Endodermal cell (in vitro differentiated cells): Measurements from ENCODE around the gene HMG20B. TPM values are rescaled to one million over a fixed set of nuclear protein-coding genes. Genes with fewer than 3 reads are reported as not detected.

ENCODE experiments used
- DNase-seq: peaks from one replicate; pipeline ENCODE4 v3.0.0-alpha.2; 2017
- H3K27ac ChIP-seq: 2 replicates; pipeline ENCODE4 v1.5.1; 2013; ENCODE audit warnings: mild to moderate bottlenecking, low read depth, low read length, moderate library complexity
- H3K27me3 ChIP-seq: 2 replicates; pipeline ENCODE4 v1.6.1; 2013; ENCODE audit warnings: mild to moderate bottlenecking, low read length, moderate library complexity; ENCODE audit not compliant: insufficient read depth, control insufficient read depth, poor library complexity, severe bottlenecking
- H3K36me3 ChIP-seq: 2 replicates; pipeline ENCODE4 v1.7.0; 2013; ENCODE audit warnings: mild to moderate bottlenecking, low read length, moderate library complexity; ENCODE audit not compliant: control insufficient read depth, insufficient read depth
- H3K4me1 ChIP-seq: one replicate; pipeline ENCODE4 v1.7.0; 2013; ENCODE audit warnings: low read length; ENCODE audit not compliant: control insufficient read depth, insufficient read depth
- H3K4me3 ChIP-seq: 2 replicates; pipeline ENCODE4 v1.5.1; 2013; ENCODE audit warnings: mild to moderate bottlenecking, low read length, moderate library complexity
- H3K9ac ChIP-seq: 2 replicates; pipeline ENCODE4 v1.6.1; 2013; ENCODE audit warnings: mild to moderate bottlenecking, low read length, moderate library complexity; ENCODE audit not compliant: poor library complexity, severe bottlenecking; ENCODE audit errors: extremely low read depth
- H3K9me3 ChIP-seq: 2 replicates; pipeline ENCODE4 v1.6.1; 2013; ENCODE audit warnings: mild to moderate bottlenecking, low read length, moderate library complexity; ENCODE audit not compliant: control insufficient read depth
- H3K27ac Mint-ChIP-seq: 2 replicates; pipeline ENCODE4 v1.8.0; 2020; ENCODE audit warnings: mixed read lengths
- H3K27me3 Mint-ChIP-seq: 2 replicates; pipeline ENCODE4 v1.8.0; 2021; ENCODE audit warnings: mild to moderate bottlenecking, mixed read lengths; ENCODE audit not compliant: insufficient read depth
- H3K36me3 Mint-ChIP-seq: 2 replicates; pipeline ENCODE4 v1.8.0; 2020; ENCODE audit warnings: low read depth, mixed read lengths
- H3K4me1 Mint-ChIP-seq: 2 replicates; pipeline ENCODE4 v1.8.0; 2020; ENCODE audit warnings: mixed read lengths
- H3K4me3 Mint-ChIP-seq: 2 replicates; pipeline ENCODE4 v1.8.0; 2020; ENCODE audit warnings: mild to moderate bottlenecking, moderate library complexity, mixed read lengths
- H3K9me3 Mint-ChIP-seq: 2 replicates; pipeline ENCODE4 v1.8.0; 2020; ENCODE audit warnings: mild to moderate bottlenecking, mixed read lengths
- CTCF ChIP-seq: fragments of 200-600 bp; sonication (generic); conservative IDR thresholded peaks from 2 replicates; pipeline ENCODE4 v1.5.0; 2021; ENCODE audit warnings: antibody characterized with exemption, mild to moderate bottlenecking
- WGBS, 2 experiments: methylation state at CpG; one replicate each; pipeline versions ENCODE4 v1.1.5 to v1.1.7; 2013; ENCODE audit warnings: missing lambda C conversion rate in 2 of 2, mixed read lengths in 1 of 2; ENCODE audit not compliant: insufficient coverage in 1 of 2, insufficient read length in 1 of 2; 5-methylcytosine and 5-hydroxymethylcytosine counted together
- total RNA-seq, 2 donors: library from RNA; stranded (reverse); fragmentation: NEBNext Ultra II Directional in 1 of 2; extraction: Animal tissue kit (Norgen Biotek cat#: 25700) in 1 of 2; gene quantifications; 2 replicates in 1 of 2; 3 replicates in 1 of 2; pipeline ENCODE4 v1.2.1, GENCODE V29; 2021

Gene HMG20B
- total RNA-seq, 2 donors from 2014 or later = 80.7 to 102 TPM

DNA sequence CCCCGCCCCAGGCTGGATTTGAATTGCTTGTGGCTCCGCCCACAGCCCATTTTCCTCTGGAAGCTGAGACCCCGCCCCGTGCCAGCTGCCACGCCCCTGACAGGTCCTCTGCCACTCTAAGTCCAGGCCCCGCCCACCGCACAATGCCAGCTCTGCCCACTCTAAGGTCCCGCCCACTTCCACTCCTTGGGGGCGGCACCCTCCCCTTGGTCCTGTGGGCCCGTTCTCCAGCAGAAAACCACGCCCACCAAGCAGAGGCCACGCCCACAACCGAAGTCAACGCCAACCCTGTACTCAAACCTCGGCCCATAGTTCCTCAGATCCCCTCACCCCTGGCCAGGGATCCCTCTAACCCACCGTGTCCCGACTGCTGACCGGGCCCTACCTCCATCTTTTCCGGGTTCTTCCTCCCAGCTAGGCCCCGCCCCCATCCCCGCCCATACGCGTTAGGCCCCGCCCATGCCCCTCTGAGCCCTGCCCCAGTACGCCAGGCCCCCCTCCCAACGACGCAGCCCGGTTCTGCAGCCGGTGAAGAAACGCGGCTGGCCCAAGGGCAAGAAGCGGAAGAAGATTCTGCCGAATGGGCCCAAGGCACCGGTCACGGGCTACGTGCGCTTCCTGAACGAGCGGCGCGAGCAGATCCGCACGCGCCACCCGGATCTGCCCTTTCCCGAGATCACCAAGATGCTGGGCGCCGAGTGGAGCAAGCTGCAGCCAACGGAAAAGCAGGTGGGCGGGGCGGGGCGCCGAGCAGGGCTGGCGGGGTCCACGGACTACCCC is 1.3 kb downstream of the HMG20B start:
- H3K27ac Mint-ChIP-seq = peak overlapping the region; percentile 48
- Histone ChIP-seq H3K36me3 (peaks cover 8% of the 10 kb centered on the region), H3K27ac (no peak overlapping the region), H3K27me3 (peaks cover 8% of the 10 kb centered on the region), H3K4me1 (no peaks in the 10 kb centered on the region), H3K9ac (no peak overlapping the region), H3K4me3 (peak overlapping the region; percentile 85), H3K9me3 (no peaks in the 10 kb centered on the region)
- TF ChIP-seq CTCF = no peak
- H3K36me3 Mint-ChIP-seq = peaks cover 12% of the 10 kb centered on the region
- H3K27me3 Mint-ChIP-seq = peaks cover 6% of the 10 kb centered on the region
- peak overlapping the region; percentile 69 for H3K4me3 Mint-ChIP-seq
- DNase-seq = peak; percentile 100
- H3K4me1 Mint-ChIP-seq = peaks cover 10% of the 10 kb centered on the region
- WGBS, 2 experiments = 55 to 67% methylated on average over 31 to 55 of the region's 55 CpGs
- no peaks in the 10 kb centered on the region for H3K9me3 Mint-ChIP-seq

DNA sequence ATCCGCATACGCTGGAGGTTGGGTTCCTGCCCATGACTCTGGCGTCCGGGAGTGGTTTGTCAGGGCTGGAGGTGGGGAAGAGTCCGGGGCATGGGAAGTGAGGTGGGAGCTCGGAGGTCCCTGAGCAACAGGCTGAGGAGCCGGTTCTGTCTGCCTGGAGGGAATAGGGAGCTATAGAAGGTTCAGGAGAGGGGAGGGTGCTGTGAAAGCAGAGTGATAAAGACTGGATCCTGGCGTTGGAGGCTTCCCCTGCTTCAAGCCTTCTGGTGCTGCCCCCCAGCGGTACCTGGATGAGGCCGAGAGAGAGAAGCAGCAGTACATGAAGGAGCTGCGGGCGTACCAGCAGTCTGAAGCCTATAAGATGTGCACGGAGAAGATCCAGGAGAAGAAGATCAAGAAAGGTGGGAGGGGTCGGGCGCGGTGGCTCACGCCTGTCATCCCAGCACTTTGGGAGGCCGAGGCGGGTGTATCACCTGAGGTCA is 2.6 kb downstream of the HMG20B start:
- Histone ChIP-seq H3K4me1 (no peaks in the 10 kb centered on the region), H3K27me3 (peaks cover 8% of the 10 kb centered on the region), H3K36me3 (peaks cover 8% of the 10 kb centered on the region), H3K4me3 (no peak overlapping the region), H3K9ac (no peak overlapping the region), H3K27ac (no peak overlapping the region), H3K9me3 (no peaks in the 10 kb centered on the region)
- peaks cover 19% of the 10 kb centered on the region for H3K27me3 Mint-ChIP-seq
- no peak overlapping the region for H3K27ac Mint-ChIP-seq
- WGBS, 2 experiments = 91 to 92% methylated on average over 16 to 19 of the region's 19 CpGs
- peaks cover 12% of the 10 kb centered on the region for H3K36me3 Mint-ChIP-seq
- peak; percentile 72 for TF ChIP-seq CTCF
- peaks cover 10% of the 10 kb centered on the region for H3K4me1 Mint-ChIP-seq
- H3K9me3 Mint-ChIP-seq = no peaks in the 10 kb centered on the region
- peak overlapping the region; percentile 28 for H3K4me3 Mint-ChIP-seq
- DNase-seq = peak; percentile 91

DNA sequence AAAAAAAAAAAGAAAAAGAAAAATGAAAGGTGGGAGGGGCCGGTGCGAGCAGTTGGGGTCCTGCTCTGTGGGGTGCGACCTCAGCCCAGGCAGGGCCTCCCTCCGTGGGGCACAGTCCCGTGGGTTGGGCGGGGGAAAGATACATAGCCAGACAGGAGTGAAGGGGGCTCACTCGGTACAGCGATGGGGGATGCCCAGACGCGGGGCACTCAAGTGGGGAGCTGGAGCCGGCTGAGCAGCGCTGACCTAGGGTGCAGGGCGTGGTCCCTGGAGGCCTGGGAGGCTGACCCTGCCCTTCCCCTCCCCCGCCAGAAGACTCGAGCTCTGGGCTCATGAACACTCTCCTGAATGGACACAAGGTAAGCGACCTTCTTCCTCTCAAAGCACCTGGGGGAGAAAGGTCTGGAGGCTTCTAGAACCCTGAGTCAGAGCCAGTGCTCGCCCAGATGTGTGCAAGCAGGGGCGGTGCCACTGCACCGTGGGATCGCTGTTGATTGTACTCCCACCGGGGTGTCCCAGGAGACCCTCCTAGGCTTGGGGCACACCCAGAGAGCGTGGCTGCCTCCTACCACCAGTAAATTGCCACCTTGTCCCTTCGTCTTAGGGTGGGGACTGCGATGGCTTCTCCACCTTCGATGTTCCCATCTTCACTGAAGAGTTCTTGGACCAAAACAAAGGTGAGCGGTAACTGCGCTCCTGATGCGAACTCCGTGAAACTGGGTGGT is 3.4 kb downstream of the HMG20B start:
- no peaks in the 10 kb centered on the region for H3K9me3 Mint-ChIP-seq
- H3K27me3 Mint-ChIP-seq = peaks cover 25% of the 10 kb centered on the region
- 70 to 73% methylated on average over 14 to 29 of the region's 29 CpGs for whole genome bisulfite sequencing, 2 experiments
- peaks cover 8% of the 10 kb centered on the region for H3K36me3 ChIP-seq
- H3K4me3 Mint-ChIP-seq = peak overlapping the region; percentile 59
- no peak for DNase-seq
- H3K36me3 Mint-ChIP-seq = peaks cover 12% of the 10 kb centered on the region
- TF ChIP-seq CTCF = no peak
- H3K4me3 ChIP-seq = peak overlapping the region; percentile 76
- peaks cover 8% of the 10 kb centered on the region for H3K27me3 ChIP-seq
- no peaks in the 10 kb centered on the region for H3K9me3 ChIP-seq
- no peak overlapping the region for H3K9ac ChIP-seq
- peaks cover 10% of the 10 kb centered on the region for H3K4me1 Mint-ChIP-seq
- no peaks in the 10 kb centered on the region for H3K4me1 ChIP-seq
- no peak overlapping the region for H3K27ac ChIP-seq
- H3K27ac Mint-ChIP-seq = no peak overlapping the region
